ENCODE data around the gene U2AF1L4. TPM values are rescaled to one million over a fixed set of nuclear protein-coding genes. Genes with fewer than 3 reads are reported as not detected.

Gene U2AF1L4
- total RNA-seq, 1 donor from 2014 or later: 19.4 TPM

GRCh38 chr19:35693422-35693821 lies 51.8 kb downstream of the U2AF1L4 start:
- TF ChIP-seq, protein P1, sequence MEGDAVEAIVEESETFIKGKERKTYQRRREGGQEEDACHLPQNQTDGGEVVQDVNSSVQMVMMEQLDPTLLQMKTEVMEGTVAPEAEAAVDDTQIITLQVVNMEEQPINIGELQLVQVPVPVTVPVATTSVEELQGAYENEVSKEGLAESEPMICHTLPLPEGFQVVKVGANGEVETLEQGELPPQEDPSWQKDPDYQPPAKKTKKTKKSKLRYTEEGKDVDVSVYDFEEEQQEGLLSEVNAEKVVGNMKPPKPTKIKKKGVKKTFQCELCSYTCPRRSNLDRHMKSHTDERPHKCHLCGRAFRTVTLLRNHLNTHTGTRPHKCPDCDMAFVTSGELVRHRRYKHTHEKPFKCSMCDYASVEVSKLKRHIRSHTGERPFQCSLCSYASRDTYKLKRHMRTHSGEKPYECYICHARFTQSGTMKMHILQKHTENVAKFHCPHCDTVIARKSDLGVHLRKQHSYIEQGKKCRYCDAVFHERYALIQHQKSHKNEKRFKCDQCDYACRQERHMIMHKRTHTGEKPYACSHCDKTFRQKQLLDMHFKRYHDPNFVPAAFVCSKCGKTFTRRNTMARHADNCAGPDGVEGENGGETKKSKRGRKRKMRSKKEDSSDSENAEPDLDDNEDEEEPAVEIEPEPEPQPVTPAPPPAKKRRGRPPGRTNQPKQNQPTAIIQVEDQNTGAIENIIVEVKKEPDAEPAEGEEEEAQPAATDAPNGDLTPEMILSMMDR (conservative IDR thresholded peaks at IDR 0.05): no peak
- Mint-ChIP-seq H3K4me3 (no peak overlapping the region), H3K4me1 (peaks cover 4% of the 10 kb centered on the region), H3K27ac (ENCODE audit: unreplicated experiment) (no peak overlapping the region), H3K27me3 (ENCODE audit: low read depth) (no peaks in the 10 kb centered on the region), H3K9me3 (no peaks in the 10 kb centered on the region), H3K36me3 (ENCODE audit: low read depth) (no peaks in the 10 kb centered on the region)
- no peak for DNase-seq (ENCODE audit: low read depth, low spot score)

Other genes starting within 250 kb of the U2AF1L4 start
- not detected in 2 replicates for gene DMKN, start 231.8 kb downstream of the U2AF1L4 start, total RNA-seq
- 0.20 and 0.21 TPM in 2 replicates for gene SBSN, start 217.1 kb downstream of the U2AF1L4 start, total RNA-seq
- gene GAPDHS, start 212.0 kb downstream of the U2AF1L4 start, total RNA-seq: not detected in 2 replicates
- gene TMEM147, start 199.8 kb downstream of the U2AF1L4 start, total RNA-seq: 95.1 and 105 TPM in 2 replicates
- not detected in 2 replicates for gene ATP4A, start 181.8 kb downstream of the U2AF1L4 start, total RNA-seq
- gene PMIS2, start 159.2 kb downstream of the U2AF1L4 start, total RNA-seq: not detected in 2 replicates
- gene HAUS5, start 132.7 kb downstream of the U2AF1L4 start, total RNA-seq: 52.8 and 55.9 TPM in 2 replicates
- 88.1 and 96.8 TPM in 2 replicates for gene RBM42, start 116.4 kb downstream of the U2AF1L4 start, total RNA-seq
- gene ETV2, start 103.7 kb downstream of the U2AF1L4 start, total RNA-seq: 1.7 and 1.8 TPM in 2 replicates
- 329 and 339 TPM in 2 replicates for gene COX6B1, start 97.1 kb downstream of the U2AF1L4 start, total RNA-seq
- gene UPK1A, start 78.9 kb downstream of the U2AF1L4 start, total RNA-seq: not detected in 2 replicates
- not detected in 2 replicates for gene ZBTB32, start 40.9 kb downstream of the U2AF1L4 start, total RNA-seq
- 60.1 and 64.2 TPM in 2 replicates for gene KMT2B, start 27.4 kb downstream of the U2AF1L4 start, total RNA-seq
- gene IGFLR1, start 3.0 kb downstream of the U2AF1L4 start, total RNA-seq: 4.2 and 6.3 TPM in 2 replicates
- 67.3 and 69.2 TPM in 2 replicates for gene PSENEN, start 233 bp upstream of the U2AF1L4 start, total RNA-seq
- 7.5 and 12.5 TPM in 2 replicates for gene LIN37, start 3.2 kb upstream of the U2AF1L4 start, total RNA-seq
- gene HSPB6, start 11.6 kb upstream of the U2AF1L4 start, total RNA-seq: 0.37 and 0.64 TPM in 2 replicates
- 63.4 and 64.0 TPM in 2 replicates for gene PROSER3, start 12.8 kb upstream of the U2AF1L4 start, total RNA-seq
- gene ARHGAP33, start 30.1 kb upstream of the U2AF1L4 start, total RNA-seq: 109 and 110 TPM in 2 replicates
- gene PRODH2, start 67.4 kb upstream of the U2AF1L4 start, total RNA-seq: not detected in 2 replicates
- not detected in 2 replicates for gene NPHS1, start 107.1 kb upstream of the U2AF1L4 start, total RNA-seq
- 4.5 and 5.2 TPM in 2 replicates for gene KIRREL2, start 111.5 kb upstream of the U2AF1L4 start, total RNA-seq
- 140 and 143 TPM in 2 replicates for gene APLP1, start 123.2 kb upstream of the U2AF1L4 start, total RNA-seq
- gene NFKBID, start 155.1 kb upstream of the U2AF1L4 start, total RNA-seq: 6.4 and 8.0 TPM in 2 replicates
- gene HCST, start 157.1 kb upstream of the U2AF1L4 start, total RNA-seq: not detected in 2 replicates
- not detected in 2 replicates for gene TYROBP, start 162.9 kb upstream of the U2AF1L4 start, total RNA-seq
- gene LRFN3, start 191.0 kb upstream of the U2AF1L4 start, total RNA-seq: 33.9 and 36.0 TPM in 2 replicates
- gene SDHAF1, start 249.8 kb upstream of the U2AF1L4 start, total RNA-seq: 16.8 and 17.5 TPM in 2 replicates

All from neural crest cell (in vitro differentiated cells).